Progenitor cell of endocrine pancreas (in vitro differentiated cells): Measurements from ENCODE around the gene BTN1A1. TPM values are rescaled to one million over a fixed set of nuclear protein-coding genes. Genes with fewer than 3 reads are reported as not detected.
A peak's percentile ranks its signal among the peaks of the same experiment; 100 is the strongest.
"Not testable (repeated sequence)": the region's sequence is repeated elsewhere in the genome, so short reads cannot be mapped to it uniquely, and the experiment has no call there.

Experiments used
- DNase-seq: peaks from one replicate; pipeline ENCODE4 v3.0.0; 2021; ENCODE audit warnings: low spot score; ENCODE audit not compliant: unreplicated experiment
- H3K27ac Mint-ChIP-seq: 2 replicates; pipeline ENCODE4 v1.8.0; 2021; ENCODE audit warnings: mild to moderate bottlenecking, moderate library complexity, mixed read lengths
- H3K27me3 Mint-ChIP-seq: 2 replicates; pipeline ENCODE4 v1.8.0; 2021; ENCODE audit warnings: mixed read lengths
- H3K36me3 Mint-ChIP-seq: 2 replicates; pipeline ENCODE4 v1.8.0; 2022; ENCODE audit warnings: mixed read lengths; ENCODE audit not compliant: insufficient read depth
- H3K4me1 Mint-ChIP-seq: 2 replicates; pipeline ENCODE4 v1.8.0; 2021; ENCODE audit warnings: low read depth, mixed read lengths
- H3K4me3 Mint-ChIP-seq: 2 replicates; pipeline ENCODE4 v1.8.0; 2021; ENCODE audit warnings: low read depth, mild to moderate bottlenecking, moderate library complexity, mixed read lengths
- H3K9me3 Mint-ChIP-seq: 2 replicates; pipeline ENCODE4 v1.8.0; 2021; ENCODE audit warnings: low read depth, mixed read lengths
- CTCF ChIP-seq: fragments of 200-600 bp; sonication (generic); IDR thresholded peaks from one replicate; pipeline ENCODE4 v1.5.0; 2021; ENCODE audit warnings: antibody characterized with exemption, mild to moderate bottlenecking; ENCODE audit not compliant: unreplicated experiment
- total RNA-seq: library from RNA; stranded (reverse); gene quantifications from 2 replicates; pipeline ENCODE4 v1.2.1, GENCODE V29; 2021

The BTN1A1 gene
- total RNA-seq, 1 donor from 2014 or later = 1.5 TPM

- Mint-ChIP-seq H3K27ac (peak overlapping the region; percentile 99), H3K4me1 (peaks cover 22% of the 10 kb centered on the region), H3K27me3 (no peaks in the 10 kb centered on the region), H3K4me3 (peak overlapping the region; percentile 72), H3K9me3 (no peaks in the 10 kb centered on the region), H3K36me3 (no peaks in the 10 kb centered on the region)
- TF ChIP-seq CTCF = peak; percentile 48
- peak; percentile 73 for DNase-seq
Measured at GRCh38 chr6:26521600-26522391, 21.7 kb downstream of the BTN1A1 start.

- peak overlapping the region; percentile 99 for H3K27ac Mint-ChIP-seq
- H3K4me3 Mint-ChIP-seq = peak overlapping the region; percentile 72
- H3K36me3 Mint-ChIP-seq, DNase-seq, H3K9me3 Mint-ChIP-seq, H3K27me3 Mint-ChIP-seq: not testable (repeated sequence)
- H3K4me1 Mint-ChIP-seq = peaks cover 22% of the 10 kb centered on the region
Measured at GRCh38 chr6:26522486-26523228, 22.6 kb downstream of the BTN1A1 start.

GRCh38 chr6:26524314-26524713 lies 24.2 kb downstream of the BTN1A1 start:
- H3K9me3 Mint-ChIP-seq, H3K27me3 Mint-ChIP-seq, H3K36me3 Mint-ChIP-seq, H3K27ac Mint-ChIP-seq, H3K4me3 Mint-ChIP-seq, DNase-seq: not testable (repeated sequence)
- H3K4me1 Mint-ChIP-seq = peaks cover 22% of the 10 kb centered on the region

GRCh38 chr6:26524722-26525370 lies 24.7 kb downstream of the BTN1A1 start:
- Mint-ChIP-seq H3K36me3 (no peaks in the 10 kb centered on the region), H3K27me3 (no peaks in the 10 kb centered on the region), H3K27ac (no peak overlapping the region), H3K9me3 (no peaks in the 10 kb centered on the region), H3K4me1 (peaks cover 22% of the 10 kb centered on the region), H3K4me3 (no peak overlapping the region)
- no peak for DNase-seq
- TF ChIP-seq CTCF = no peak

GRCh38 chr6:26525838-26526237 lies 25.7 kb downstream of the BTN1A1 start:
- H3K27me3 Mint-ChIP-seq = no peaks in the 10 kb centered on the region
- peaks cover 19% of the 10 kb centered on the region for H3K4me1 Mint-ChIP-seq
- H3K27ac Mint-ChIP-seq = no peak overlapping the region
- H3K4me3 Mint-ChIP-seq = no peak overlapping the region
- H3K9me3 Mint-ChIP-seq = no peaks in the 10 kb centered on the region
- DNase-seq = no peak
- no peak for TF ChIP-seq CTCF
- no peaks in the 10 kb centered on the region for H3K36me3 Mint-ChIP-seq

- no peaks in the 10 kb centered on the region for H3K36me3 Mint-ChIP-seq
- no peak overlapping the region for H3K27ac Mint-ChIP-seq
- H3K27me3 Mint-ChIP-seq = no peaks in the 10 kb centered on the region
- no peak for TF ChIP-seq CTCF
- no peak for DNase-seq
- H3K4me3 Mint-ChIP-seq = no peak overlapping the region
- peaks cover 19% of the 10 kb centered on the region for H3K4me1 Mint-ChIP-seq
- H3K9me3 Mint-ChIP-seq = no peaks in the 10 kb centered on the region
Measured at GRCh38 chr6:26526928-26527327, 26.8 kb downstream of the BTN1A1 start.
